ENCODE measurements around the gene CCDC85C.

DNA sequence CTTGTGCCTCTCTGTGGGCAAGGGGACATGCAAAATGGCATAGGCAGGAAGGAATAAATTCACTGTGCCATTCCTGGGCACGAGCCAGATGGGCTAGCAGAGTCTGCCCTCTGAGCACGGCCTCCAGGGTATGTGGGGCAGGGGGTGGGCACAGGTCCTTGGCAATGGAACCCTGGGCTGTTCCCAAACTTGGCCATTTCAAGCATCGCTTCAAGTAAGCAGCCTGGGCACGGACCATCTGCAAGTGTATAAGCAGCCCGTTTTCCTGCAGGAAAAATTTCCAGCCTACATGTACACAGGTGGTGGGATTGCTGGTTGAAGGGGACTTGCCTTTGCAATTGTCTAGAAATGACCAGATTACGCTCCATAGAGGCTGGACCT is 40.3 kb downstream of the CCDC85C start:
- TF ChIP-seq POLR2A (IDR thresholded peaks at IDR 0.05; ENCODE audit: low read length) (no peak), GATA1 (IDR thresholded peaks at IDR 0.05; ENCODE audit: low read depth, low read length) (no peak)

Data from erythroblast (primary cell).